HepG2 (cell line): ENCODE measurements around the gene MED13L. TPM values are rescaled to one million over a fixed set of nuclear protein-coding genes. Genes with fewer than 3 reads are reported as not detected.

ENCODE experiments used
- CHD2 ChIP-seq: IDR thresholded peaks from 2 replicates; pipeline ENCODE4 v1.6.1; 2011; ENCODE audit warnings: low read depth, low read length, improper control_type of control experiment
- FOXA3 ChIP-seq: IDR thresholded peaks from 2 replicates; pipeline ENCODE4 v1.6.1; 2016; ENCODE audit warnings: missing genetic modification reagents, missing compliant biosample characterization
- FOXO1 ChIP-seq: sonication (generic); formaldehyde crosslinking; IDR thresholded peaks from 2 replicates; pipeline ENCODE4 v1.4.0; 2020; ENCODE audit warnings: missing genetic modification reagents
- GTF3A ChIP-seq: sonication (generic); formaldehyde crosslinking; conservative IDR thresholded peaks from 2 replicates; pipeline ENCODE4 v1.4.0; 2020; ENCODE audit warnings: mild to moderate bottlenecking, missing genetic modification reagents
- HDAC6 ChIP-seq: fragments of 200-600 bp; sonication (generic); IDR thresholded peaks from 2 replicates; pipeline ENCODE4 v1.7.0; 2017; ENCODE audit warnings: mild to moderate bottlenecking, antibody characterized with exemption, low read length, low read depth
- KDM4B ChIP-seq: sonication (generic); formaldehyde crosslinking; IDR thresholded peaks from 2 replicates; pipeline ENCODE4 v1.4.0; 2020; ENCODE audit warnings: missing genetic modification reagents
- KLF11 ChIP-seq: IDR thresholded peaks from 2 replicates; pipeline ENCODE4 v1.6.1; 2016; ENCODE audit warnings: missing compliant biosample characterization
- MIXL1 ChIP-seq: IDR thresholded peaks from 2 replicates; pipeline ENCODE4 v1.6.1; 2016
- MTF2 ChIP-seq: sonication (generic); formaldehyde crosslinking; IDR thresholded peaks from 2 replicates; pipeline ENCODE4 v1.5.0; 2020; ENCODE audit warnings: missing genetic modification reagents, borderline replicate concordance
- PHF21A ChIP-seq: sonication (generic); formaldehyde crosslinking; IDR thresholded peaks from 2 replicates; pipeline ENCODE4 v1.5.0; 2020; ENCODE audit warnings: mild to moderate bottlenecking, missing genetic modification reagents
- SATB2 ChIP-seq: sonication (generic); formaldehyde crosslinking; IDR thresholded peaks from 2 replicates; pipeline ENCODE4 v1.5.0; 2020; ENCODE audit warnings: missing genetic modification reagents
- TSC22D2 ChIP-seq: sonication (generic); formaldehyde crosslinking; IDR thresholded peaks from 2 replicates; pipeline ENCODE4 v1.5.1; 2020; ENCODE audit warnings: missing genetic modification reagents, mild to moderate bottlenecking, borderline replicate concordance
- XRCC5 ChIP-seq: fragments of 200-400 bp; formaldehyde crosslinking; optimal IDR thresholded peaks from 2 replicates; pipeline ENCODE3; 2017; ENCODE audit warnings: mild to moderate bottlenecking, low read length
- ZFP37 ChIP-seq: sonication (generic); formaldehyde crosslinking; IDR thresholded peaks from 2 replicates; pipeline ENCODE4 v1.4.0; 2020; ENCODE audit warnings: missing genetic modification reagents, borderline replicate concordance
- ZFP90 ChIP-seq: sonication (generic); formaldehyde crosslinking; IDR thresholded peaks from 2 replicates; pipeline ENCODE4 v1.8.0; 2022; ENCODE audit warnings: missing genetic modification reagents, mild to moderate bottlenecking, inconsistent platforms, borderline replicate concordance
- ZNF10 ChIP-seq: sonication (generic); formaldehyde crosslinking; IDR thresholded peaks from 2 replicates; pipeline ENCODE4 v1.4.0; 2020; ENCODE audit warnings: mild to moderate bottlenecking, low read depth, missing genetic modification reagents, borderline replicate concordance
- ZNF337 ChIP-seq: sonication (generic); formaldehyde crosslinking; IDR thresholded peaks from 2 replicates; pipeline ENCODE4 v1.5.1; 2020; ENCODE audit warnings: missing genetic modification reagents, low read depth, mild to moderate bottlenecking, borderline replicate concordance
- ZNF44 ChIP-seq: sonication (generic); formaldehyde crosslinking; IDR thresholded peaks from 2 replicates; pipeline ENCODE4 v1.5.1; 2020; ENCODE audit warnings: mild to moderate bottlenecking, missing genetic modification reagents
- ZNF703 ChIP-seq: sonication (generic); formaldehyde crosslinking; IDR thresholded peaks from 2 replicates; pipeline ENCODE4 v1.5.1; 2020; ENCODE audit warnings: missing genetic modification reagents, mild to moderate bottlenecking, moderate library complexity, borderline replicate concordance
- polyA plus RNA-seq, 8 experiments: library from polyadenylated mRNA; depleted of rRNA in 3 of 8; stranded (reverse) in 7 of 8; unstranded in 1 of 8; fragments of >200 nt; fragmentation: Illumina TruSeq in 4 of 8; extraction: Trizol in 4 of 8; gene quantifications; 2 replicates each; pipeline versions ENCODE4 v1.2.1 to v1.2.3, GENCODE V29; 2011 to 2016; ENCODE audit warnings: low read depth in 4 of 8, missing spikeins in 1 of 8, mixed read lengths in 1 of 8; ENCODE audit not compliant: insufficient read depth in 1 of 8
- total RNA-seq, 5 experiments: library from RNA; depleted of rRNA; stranded (reverse); fragments of >200 nt; fragmentation: Illumina TruSeq; extraction: Trizol; gene quantifications; 2 replicates each; pipeline ENCODE4 v1.2.3, GENCODE V29; 2016; ENCODE audit warnings: low read depth in 1 of 5
- TF ChIP-seq, protein P1 (sequence below): sonication (generic); formaldehyde crosslinking; IDR thresholded peaks from 2 replicates; pipeline ENCODE4 v1.5.0; 2020; ENCODE audit warnings: mild to moderate bottlenecking, missing genetic modification reagents, borderline replicate concordance
- TF ChIP-seq, protein P2 (sequence below): sonication (generic); formaldehyde crosslinking; IDR thresholded peaks from 2 replicates; pipeline ENCODE4 v1.4.0; 2020; ENCODE audit warnings: missing genetic modification reagents, low read depth, mild to moderate bottlenecking, borderline replicate concordance
- TF ChIP-seq, protein P3 (sequence below): IDR thresholded peaks from 2 replicates; pipeline ENCODE4 v1.6.1; 2016; ENCODE audit warnings: low read depth
- TF ChIP-seq, protein P4 (sequence below): sonication (generic); formaldehyde crosslinking; IDR thresholded peaks from 2 replicates; pipeline ENCODE4 v1.5.0; 2020; ENCODE audit warnings: mild to moderate bottlenecking, missing genetic modification reagents
- TF ChIP-seq, protein P5 (sequence below): sonication (generic); formaldehyde crosslinking; IDR thresholded peaks from 2 replicates; pipeline ENCODE4 v1.4.0; 2020; ENCODE audit warnings: mild to moderate bottlenecking, missing genetic modification reagents

MED13L gene
- total and polyA plus RNA-seq, 2 of the 13 experiments (the other 11 are each of a cell fraction or from before 2014, with no cell fraction given) = 24.8 to 38.9 TPM

DNA sequence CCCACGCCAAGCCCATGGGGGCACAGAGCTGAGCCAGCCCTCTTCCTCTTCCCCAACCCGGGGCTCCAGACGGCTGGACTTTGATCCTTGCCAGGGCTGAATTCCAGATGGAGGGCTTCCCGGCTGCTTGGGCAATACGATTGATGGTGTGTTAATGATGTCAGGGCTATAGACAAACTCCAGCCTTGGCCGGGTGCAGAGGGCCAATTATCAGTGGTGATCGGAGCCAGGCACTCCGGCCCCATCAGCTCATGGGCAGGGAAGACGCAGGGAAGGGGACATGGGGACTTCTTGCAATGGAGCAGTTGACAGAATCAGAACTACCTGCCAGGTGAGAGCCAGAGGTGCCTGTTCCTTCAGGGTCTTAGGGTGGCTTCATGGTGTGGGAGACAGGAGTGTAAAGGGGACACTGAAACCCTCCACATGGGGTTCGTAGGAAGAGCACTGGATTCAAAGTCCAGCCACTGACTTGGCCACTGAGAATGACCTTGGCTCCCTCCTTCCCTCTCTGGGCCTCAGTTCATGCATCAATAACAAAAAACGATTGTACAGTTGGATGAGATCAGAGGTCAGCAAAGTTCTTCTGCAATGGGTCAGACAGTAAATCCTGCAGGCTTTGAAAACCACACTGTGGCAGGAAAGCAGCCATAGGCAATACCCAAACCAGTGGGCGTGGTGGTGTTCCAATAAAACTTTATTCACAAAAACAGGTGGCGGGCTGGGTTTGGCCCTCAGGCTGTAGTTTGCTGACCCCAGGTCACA is 333.7 kb downstream of the MED13L start (continued):
- no peak for TF ChIP-seq ZFP37
- no peak for TF ChIP-seq ZNF337 (CRISPR knock-in tag)
- TF ChIP-seq GTF3A (CRISPR knock-in tag) = no peak
- TF ChIP-seq FOXO1 (CRISPR knock-in tag) = peak; percentile 34; the same call in 1 of the 2 replicates
- TF ChIP-seq KLF11 (CRISPR knock-in tag) = no peak
- TF ChIP-seq ZNF44 = no peak
- TF ChIP-seq CHD2 = no peak
- peak; percentile 34 for TF ChIP-seq XRCC5
- TF ChIP-seq, protein P1, sequence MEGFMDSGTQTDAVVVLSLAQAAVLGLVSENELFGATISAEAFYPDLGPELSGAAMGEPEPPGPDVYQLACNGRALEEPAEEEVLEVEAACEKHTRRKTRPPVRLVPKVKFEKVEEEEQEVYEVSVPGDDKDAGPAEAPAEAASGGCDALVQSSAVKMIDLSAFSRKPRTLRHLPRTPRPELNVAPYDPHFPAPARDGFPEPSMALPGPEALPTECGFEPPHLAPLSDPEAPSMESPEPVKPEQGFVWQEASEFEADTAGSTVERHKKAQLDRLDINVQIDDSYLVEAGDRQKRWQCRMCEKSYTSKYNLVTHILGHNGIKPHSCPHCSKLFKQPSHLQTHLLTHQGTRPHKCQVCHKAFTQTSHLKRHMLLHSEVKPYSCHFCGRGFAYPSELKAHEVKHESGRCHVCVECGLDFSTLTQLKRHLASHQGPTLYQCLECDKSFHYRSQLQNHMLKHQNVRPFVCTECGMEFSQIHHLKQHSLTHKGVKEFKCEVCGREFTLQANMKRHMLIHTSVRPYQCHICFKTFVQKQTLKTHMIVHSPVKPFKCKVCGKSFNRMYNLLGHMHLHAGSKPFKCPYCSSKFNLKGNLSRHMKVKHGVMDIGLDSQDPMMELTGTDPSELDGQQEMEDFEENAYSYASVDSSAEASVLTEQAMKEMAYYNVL (CRISPR knock-in tag) = peak; percentile 83; the same call in 1 of the 2 replicates
- TF ChIP-seq, protein P2, sequence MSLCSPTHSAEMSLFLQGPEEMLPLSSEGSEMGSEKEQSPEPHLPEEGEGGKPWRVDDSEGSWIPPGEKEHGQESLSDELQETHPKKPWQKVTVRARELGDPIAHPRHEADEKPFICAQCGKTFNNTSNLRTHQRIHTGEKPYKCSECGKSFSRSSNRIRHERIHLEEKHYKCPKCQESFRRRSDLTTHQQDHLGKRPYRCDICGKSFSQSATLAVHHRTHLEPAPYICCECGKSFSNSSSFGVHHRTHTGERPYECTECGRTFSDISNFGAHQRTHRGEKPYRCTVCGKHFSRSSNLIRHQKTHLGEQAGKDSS = peak; percentile 59; the same call in 1 of the 2 replicates
- no peak for TF ChIP-seq ZNF10 (CRISPR knock-in tag)
- TF ChIP-seq HDAC6 = no peak
- TF ChIP-seq MIXL1 (CRISPR knock-in tag) = 0 out of 2 replicates have a peak, but pooled peaks have one; percentile 13
- TF ChIP-seq PHF21A (CRISPR knock-in tag) = peak; percentile 76
- TF ChIP-seq, protein P3, sequence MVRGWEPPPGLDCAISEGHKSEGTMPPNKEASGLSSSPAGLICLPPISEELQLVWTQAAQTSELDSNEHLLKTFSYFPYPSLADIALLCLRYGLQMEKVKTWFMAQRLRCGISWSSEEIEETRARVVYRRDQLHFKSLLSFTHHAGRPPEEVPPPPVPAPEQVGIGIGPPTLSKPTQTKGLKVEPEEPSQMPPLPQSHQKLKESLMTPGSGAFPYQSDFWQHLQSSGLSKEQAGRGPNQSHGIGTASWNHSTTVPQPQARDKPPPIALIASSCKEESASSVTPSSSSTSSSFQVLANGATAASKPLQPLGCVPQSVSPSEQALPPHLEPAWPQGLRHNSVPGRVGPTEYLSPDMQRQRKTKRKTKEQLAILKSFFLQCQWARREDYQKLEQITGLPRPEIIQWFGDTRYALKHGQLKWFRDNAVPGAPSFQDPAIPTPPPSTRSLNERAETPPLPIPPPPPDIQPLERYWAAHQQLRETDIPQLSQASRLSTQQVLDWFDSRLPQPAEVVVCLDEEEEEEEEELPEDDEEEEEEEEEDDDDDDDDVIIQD (CRISPR knock-in tag) = peak; percentile 81
- TF ChIP-seq, protein P4, sequence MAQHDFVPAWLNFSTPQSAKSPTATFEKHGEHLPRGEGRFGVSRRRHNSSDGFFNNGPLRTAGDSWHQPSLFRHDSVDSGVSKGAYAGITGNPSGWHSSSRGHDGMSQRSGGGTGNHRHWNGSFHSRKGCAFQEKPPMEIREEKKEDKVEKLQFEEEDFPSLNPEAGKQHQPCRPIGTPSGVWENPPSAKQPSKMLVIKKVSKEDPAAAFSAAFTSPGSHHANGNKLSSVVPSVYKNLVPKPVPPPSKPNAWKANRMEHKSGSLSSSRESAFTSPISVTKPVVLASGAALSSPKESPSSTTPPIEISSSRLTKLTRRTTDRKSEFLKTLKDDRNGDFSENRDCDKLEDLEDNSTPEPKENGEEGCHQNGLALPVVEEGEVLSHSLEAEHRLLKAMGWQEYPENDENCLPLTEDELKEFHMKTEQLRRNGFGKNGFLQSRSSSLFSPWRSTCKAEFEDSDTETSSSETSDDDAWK (CRISPR knock-in tag) = no peak
- TF ChIP-seq FOXA3 = peak; percentile 39
- no peak for TF ChIP-seq MTF2
- TF ChIP-seq SATB2 (CRISPR knock-in tag) = no peak
- TF ChIP-seq, protein P5, sequence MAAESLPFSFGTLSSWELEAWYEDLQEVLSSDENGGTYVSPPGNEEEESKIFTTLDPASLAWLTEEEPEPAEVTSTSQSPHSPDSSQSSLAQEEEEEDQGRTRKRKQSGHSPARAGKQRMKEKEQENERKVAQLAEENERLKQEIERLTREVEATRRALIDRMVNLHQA (CRISPR knock-in tag) = no peak
- no peak for TF ChIP-seq ZFP90 (CRISPR knock-in tag)
- no peak; the same call in 1 of the 2 replicates for TF ChIP-seq ZNF703 (CRISPR knock-in tag)
- no peak for TF ChIP-seq TSC22D2 (CRISPR knock-in tag)
- TF ChIP-seq KDM4B (CRISPR knock-in tag) = no peak
